B cell (primary cell): ENCODE results near the gene MACROH2A1. TPM values are rescaled to one million over a fixed set of nuclear protein-coding genes. Genes with fewer than 3 reads are reported as not detected.

ENCODE experiments used
- ATAC-seq: fragments of 200-7000 bp; cut with Tn5 transposase; one replicate; pipeline ENCODE4 v1.10.0; 2021; ENCODE audit warnings: low read depth, mild to moderate bottlenecking, moderate number of reproducible peaks, moderate library complexity
- CTCF ChIA-PET: fragments of 350-600 bp; sonication (Branson Sonifier 250); formaldehyde crosslinking; loops from one replicate; lab custom pipeline; 2021; ENCODE audit warnings: antibody characterized with exemption, inconsistent platforms; lab: Charles Lee
- POLR2A ChIA-PET: fragments of 350-600 bp; sonication (Branson Sonifier 250); formaldehyde crosslinking; loops from one replicate; lab custom pipeline; 2021; ENCODE audit warnings: antibody characterized with exemption; lab: Charles Lee
- DNase-seq: peaks from one replicate; pipeline ENCODE4 v3.0.0; 2013
- H2AFZ ChIP-seq: 2 replicates; pipeline ENCODE4 v1.6.1; 2012; ENCODE audit warnings: mild to moderate bottlenecking, low read depth, low read length; ENCODE audit not compliant: insufficient read depth, poor library complexity, severe bottlenecking
- H3K27ac ChIP-seq, 2 donors: 1 replicate in 1 of 2; 2 replicates in 1 of 2; pipeline ENCODE4 v1.5.1; 2012 to 2013; ENCODE audit warnings: low read length in 2 of 2, mild to moderate bottlenecking in 2 of 2, moderate library complexity in 1 of 2
- H3K27me3 ChIP-seq, 4 experiments: fragments of 200-600 bp in 1 of 4; sonication (generic) in 1 of 4; replicated peaks in 1 of 4; 1 replicate in 2 of 4; 2 replicates in 2 of 4; pipeline versions ENCODE4 v1.6.1 to v1.7.0; 2013 to 2016; ENCODE audit warnings: low read length in 3 of 4, mild to moderate bottlenecking in 2 of 4, mixed read lengths in 1 of 4, moderate library complexity in 1 of 4; ENCODE audit not compliant: insufficient read depth in 4 of 4, control insufficient read depth in 3 of 4; ENCODE audit errors: control extremely low read depth in 1 of 4
- H3K36me3 ChIP-seq, 2 experiments: replicated peaks in 1 of 2; 1 replicate in 1 of 2; 2 replicates in 1 of 2; pipeline versions ENCODE4 v1.6.1 to v1.7.1; 2013; ENCODE audit warnings: low read length in 1 of 2; ENCODE audit not compliant: insufficient read depth in 2 of 2, control insufficient read depth in 1 of 2; ENCODE audit errors: control extremely low read depth in 1 of 2, extremely low read depth in 1 of 2
- H3K4me1 ChIP-seq, 2 donors: fragments of 200-600 bp in 1 of 2; sonication (generic) in 1 of 2; 1 replicate in 1 of 2; 2 replicates in 1 of 2; pipeline versions ENCODE4 v1.5.1 to v1.6.1; 2013 to 2017; ENCODE audit warnings: low read length in 2 of 2; ENCODE audit not compliant: control insufficient read depth in 2 of 2, insufficient read depth in 2 of 2
- H3K4me2 ChIP-seq: replicated peaks from 2 replicates; pipeline ENCODE3; 2012; ENCODE audit warnings: mild to moderate bottlenecking, low read depth, low read length; ENCODE audit not compliant: poor library complexity, severe bottlenecking
- H3K4me3 ChIP-seq, 5 experiments: fragments of 200-600 bp in 1 of 5; sonication (generic) in 1 of 5; 1 replicate in 3 of 5; 2 replicates in 2 of 5; pipeline versions ENCODE4 v1.5.1 to v1.7.0; 2011 to 2016; ENCODE audit warnings: low read length in 4 of 5, mild to moderate bottlenecking in 4 of 5, low read depth in 2 of 5, control low read depth in 1 of 5, moderate library complexity in 1 of 5; ENCODE audit not compliant: insufficient read depth in 1 of 5; ENCODE audit errors: control extremely low read depth in 1 of 5, extremely low read depth in 1 of 5
- H3K79me2 ChIP-seq: fragments of 200-600 bp; sonication (generic); one replicate; pipeline ENCODE4 v1.6.0; 2016; ENCODE audit warnings: low read length; ENCODE audit not compliant: control insufficient read depth, insufficient read depth
- H3K9ac ChIP-seq: fragments of 200-600 bp; sonication (generic); 2 replicates; pipeline ENCODE4 v1.6.1; 2017; ENCODE audit warnings: mild to moderate bottlenecking, low read length, moderate library complexity
- H3K9me3 ChIP-seq, 3 donors: one replicate each; pipeline versions ENCODE4 v1.6.1 to v1.7.1; 2013; ENCODE audit warnings: low read length in 2 of 3; ENCODE audit not compliant: control insufficient read depth in 2 of 3, insufficient read depth in 1 of 3; ENCODE audit errors: control extremely low read depth in 1 of 3
- H4K20me1 ChIP-seq: 2 replicates; pipeline ENCODE4 v1.6.0; 2012; ENCODE audit warnings: mild to moderate bottlenecking, low read length; ENCODE audit not compliant: insufficient read depth, control insufficient read depth, poor library complexity, severe bottlenecking
- H3K27ac Mint-ChIP-seq: one replicate; pipeline ENCODE4 v1.8.0; 2021; ENCODE audit warnings: mixed read lengths
- H3K27me3 Mint-ChIP-seq: one replicate; pipeline ENCODE4 v1.8.0; 2021; ENCODE audit warnings: mixed read lengths
- H3K4me1 Mint-ChIP-seq: one replicate; pipeline ENCODE4 v1.8.0; 2021; ENCODE audit warnings: mixed read lengths
- H3K4me3 Mint-ChIP-seq: one replicate; pipeline ENCODE4 v1.8.0; 2021; ENCODE audit warnings: mixed read lengths
- H3K9me3 Mint-ChIP-seq: one replicate; pipeline ENCODE4 v1.8.0; 2022; ENCODE audit warnings: mixed read lengths; ENCODE audit not compliant: insufficient read depth
- CTCF ChIP-seq: fragments of 200-600 bp; IDR thresholded peaks from one replicate; pipeline ENCODE4 v1.8.0; 2022; ENCODE audit warnings: antibody characterized with exemption, mild to moderate bottlenecking
- EZH2 ChIP-seq: IDR thresholded peaks from 2 replicates; pipeline ENCODE4 v1.6.1; 2012; ENCODE audit warnings: borderline replicate concordance, low read depth, mild to moderate bottlenecking, moderate library complexity, low read length; ENCODE audit not compliant: insufficient read depth, poor library complexity, severe bottlenecking
- WGBS: methylation state at CpG from one replicate; pipeline ENCODE4 v1.1.5; 2013; ENCODE audit warnings: missing lambda C conversion rate; ENCODE audit not compliant: insufficient coverage; 5-methylcytosine and 5-hydroxymethylcytosine counted together
- intact Hi-C: fragments of 100-400 bp; cut with micrococcal nuclease; formaldehyde crosslinking; loops from one replicate; pipeline ENCODE4 v1.10.0; 2022
- polyA plus RNA-seq: library from polyadenylated mRNA; depleted of rRNA; stranded (reverse); fragments of >200 nt; gene quantifications from 2 replicates; pipeline ENCODE4 v1.2.3, GENCODE V29; 2012
- total RNA-seq, 2 donors: library from RNA; stranded (reverse); fragments of 120-200 nt in 1 of 2; gene quantifications; 1 replicate in 1 of 2; 2 replicates in 1 of 2; pipeline versions ENCODE4 v1.2.3 to v1.2.4, GENCODE V29; 2013 to 2022

MACROH2A1 gene
- total and polyA plus RNA-seq, 2 donors (not counting 1 experiment from before 2014, with no cell fraction given) = 80.1 to 99.7 TPM

GRCh38 chr5:135362102-135362501, 36.9 kb downstream of the MACROH2A1 start:
- Mint-ChIP-seq H3K9me3 (no peaks in the 10 kb centered on the region), H3K4me3 (no peak overlapping the region), H3K27me3 (no peaks in the 10 kb centered on the region), H3K27ac (no peak overlapping the region), H3K4me1 (no peaks in the 10 kb centered on the region)
- intact Hi-C loops = no loop called here
- Histone ChIP-seq H3K4me2 (no peak overlapping the region), H3K79me2 (no peaks in the 10 kb centered on the region), H3K27me3 (no peaks in the 10 kb centered on the region), H2AFZ (no peak overlapping the region), H3K9ac (no peak overlapping the region), H3K27ac (no peak overlapping the region), H3K4me1 (no peaks in the 10 kb centered on the region), H4K20me1 (no peaks in the 10 kb centered on the region), H3K9me3 (no peaks in the 10 kb centered on the region), H3K36me3 (peaks cover 2 to 59% of the 10 kb centered on the region in 2 experiments), H3K4me3 (no peak overlapping the region)
- ATAC-seq = no peak
- no peak for TF ChIP-seq EZH2
- no peak for TF ChIP-seq CTCF
- POLR2A ChIA-PET = no interaction called here
- DNase-seq = no peak
- no CpG with 5 or more reads among the region's 2 CpGs for WGBS
- CTCF ChIA-PET = no interaction called here

- Mint-ChIP-seq H3K27ac (no peak overlapping the region), H3K4me3 (no peak overlapping the region), H3K4me1 (no peaks in the 10 kb centered on the region), H3K9me3 (no peaks in the 10 kb centered on the region), H3K27me3 (no peaks in the 10 kb centered on the region)
- Histone ChIP-seq H2AFZ (no peak overlapping the region), H3K4me2 (no peak overlapping the region), H3K79me2 (no peaks in the 10 kb centered on the region), H4K20me1 (no peaks in the 10 kb centered on the region), H3K4me1 (no peaks in the 10 kb centered on the region), H3K27me3 (no peaks in the 10 kb centered on the region), H3K36me3 (peaks cover 0 to 59% of the 10 kb centered on the region in 2 experiments), H3K27ac (no peak overlapping the region), H3K9me3 (no peaks in the 10 kb centered on the region), H3K4me3 (no peak overlapping the region), H3K9ac (no peak overlapping the region)
- ATAC-seq (no peak), DNase-seq (no peak)
- ChIA-PET CTCF (no interaction called here), POLR2A (no interaction called here)
- intact Hi-C loops = no loop called here
- no peak for TF ChIP-seq EZH2
- no peak for TF ChIP-seq CTCF
- 28% methylated on average over 6 of the region's 16 CpGs for whole genome bisulfite sequencing
Observed at GRCh38 chr5:135360278-135361274, 38.5 kb downstream of the MACROH2A1 start.
